ENCODE data around the gene GRB2. TPM values are rescaled to one million over a fixed set of nuclear protein-coding genes. Genes with fewer than 3 reads are reported as not detected.

GRB2 gene
- total and polyA plus RNA-seq, 5 donors from 2014 or later, result 131 to 152 (median 141) TPM

GRCh38 chr17:75410141-75410540 lies 4.7 kb upstream of the GRB2 start:
- H3K27me3 Mint-ChIP-seq, result peaks cover 22% of the 10 kb centered on the region
- no peaks in the 10 kb centered on the region for H3K9me3 Mint-ChIP-seq
- peak overlapping the region in 1 of 4 donors; percentile 71 for H3K4me3 Mint-ChIP-seq
- H3K27ac Mint-ChIP-seq, result peak overlapping the region in 1 of 3 donors; percentile 14
- H3K4me1 Mint-ChIP-seq, result peaks cover 10 to 30% (median 18%) of the 10 kb centered on the region in 4 donors
- Histone ChIP-seq H3K4me3 (ENCODE audit: low read depth, low read length) (no peak overlapping the region), H3K4me1 (ENCODE audit: control insufficient read depth, insufficient read depth, low read length, poor library complexity, severe bottlenecking) (peaks cover 15% of the 10 kb centered on the region), H3K9me3 (ENCODE audit: control insufficient read depth in 2 of 2, low read length in 2 of 2) (no peaks in the 10 kb centered on the region), H3K36me3 (ENCODE audit: control insufficient read depth, insufficient read depth, low read length) (no peaks in the 10 kb centered on the region), H3K27me3 (ENCODE audit: control insufficient read depth, insufficient read depth, low read length) (no peaks in the 10 kb centered on the region), H3K27ac (ENCODE audit: insufficient read depth, low read length, poor library complexity, severe bottlenecking) (no peak overlapping the region)
- ATAC-seq (ENCODE audit: low read depth in 2 of 2) (no peak), DNase-seq (no peak)
- H3K36me3 Mint-ChIP-seq, result no peaks in the 10 kb centered on the region

GRCh38 chr17:75407655-75408352 lies 2.3 kb upstream of the GRB2 start:
- H3K9me3 Mint-ChIP-seq, result no peaks in the 10 kb centered on the region
- H3K4me3 Mint-ChIP-seq, result peak overlapping the region in 2 of 4 donors; percentile 26 to 34
- peak overlapping the region in 2 of 3 donors; percentile 12 to 52 for H3K27ac Mint-ChIP-seq
- Histone ChIP-seq H3K36me3 (ENCODE audit: control insufficient read depth, insufficient read depth, low read length) (no peaks in the 10 kb centered on the region), H3K4me1 (ENCODE audit: control insufficient read depth, insufficient read depth, low read length, poor library complexity, severe bottlenecking) (peaks cover 35% of the 10 kb centered on the region), H3K27me3 (ENCODE audit: control insufficient read depth, insufficient read depth, low read length) (no peaks in the 10 kb centered on the region), H3K9me3 (ENCODE audit: control insufficient read depth in 2 of 2, low read length in 2 of 2) (no peaks in the 10 kb centered on the region), H3K27ac (ENCODE audit: insufficient read depth, low read length, poor library complexity, severe bottlenecking) (no peak overlapping the region), H3K4me3 (ENCODE audit: low read depth, low read length) (no peak overlapping the region)
- no peak for ATAC-seq (ENCODE audit: low read depth in 2 of 2)
- peaks cover 10% of the 10 kb centered on the region for H3K27me3 Mint-ChIP-seq
- no peak for DNase-seq
- peaks cover 13 to 44% (median 30%) of the 10 kb centered on the region in 4 donors for H3K4me1 Mint-ChIP-seq
- no peaks in the 10 kb centered on the region for H3K36me3 Mint-ChIP-seq

- no peaks in the 10 kb centered on the region for H3K9me3 Mint-ChIP-seq
- H3K36me3 ChIP-seq (ENCODE audit: control insufficient read depth, insufficient read depth, low read length), result no peaks in the 10 kb centered on the region
- peak overlapping the region in 2 of 3 donors; percentile 43 to 94 for H3K27ac Mint-ChIP-seq
- no peak for ATAC-seq (ENCODE audit: low read depth in 2 of 2)
- peaks cover 48% of the 10 kb centered on the region for H3K4me1 ChIP-seq (ENCODE audit: control insufficient read depth, insufficient read depth, low read length, poor library complexity, severe bottlenecking)
- H3K9me3 ChIP-seq (ENCODE audit: control insufficient read depth in 2 of 2, low read length in 2 of 2), result no peaks in the 10 kb centered on the region
- H3K27me3 Mint-ChIP-seq, result peaks cover 5% of the 10 kb centered on the region
- peak in 1 of 3 donors; percentile 37 for DNase-seq
- H3K27me3 ChIP-seq (ENCODE audit: control insufficient read depth, insufficient read depth, low read length), result no peaks in the 10 kb centered on the region
- peak overlapping the region; percentile 91 for H3K4me3 ChIP-seq (ENCODE audit: low read depth, low read length)
- peak overlapping the region; percentile 56 for H3K27ac ChIP-seq (ENCODE audit: insufficient read depth, low read length, poor library complexity, severe bottlenecking)
- no peaks in the 10 kb centered on the region for H3K36me3 Mint-ChIP-seq
- H3K4me3 Mint-ChIP-seq, result peak overlapping the region; percentile 93 to 99 (median 96)
- H3K4me1 Mint-ChIP-seq, result peaks cover 17 to 47% (median 33%) of the 10 kb centered on the region in 4 donors
Observed at GRCh38 chr17:75406222-75406615, 741 bp upstream of the GRB2 start.

GRCh38 chr17:75404731-75405364 lies 630 bp downstream of the GRB2 start:
- no peaks in the 10 kb centered on the region for H3K27me3 ChIP-seq (ENCODE audit: control insufficient read depth, insufficient read depth, low read length)
- H3K9me3 Mint-ChIP-seq, result no peaks in the 10 kb centered on the region
- H3K36me3 ChIP-seq (ENCODE audit: control insufficient read depth, insufficient read depth, low read length), result no peaks in the 10 kb centered on the region
- H3K27ac Mint-ChIP-seq, result peak overlapping the region; percentile 94 to 98 (median 96)
- DNase-seq (peak; percentile 42 to 64 (median 54)), ATAC-seq (ENCODE audit: low read depth in 2 of 2) (peak; percentile 11 to 20)
- H3K27me3 Mint-ChIP-seq, result no peaks in the 10 kb centered on the region
- peak overlapping the region; percentile 89 for H3K27ac ChIP-seq (ENCODE audit: insufficient read depth, low read length, poor library complexity, severe bottlenecking)
- H3K4me1 ChIP-seq (ENCODE audit: control insufficient read depth, insufficient read depth, low read length, poor library complexity, severe bottlenecking), result peaks cover 55% of the 10 kb centered on the region
- H3K9me3 ChIP-seq (ENCODE audit: control insufficient read depth in 2 of 2, low read length in 2 of 2), result no peaks in the 10 kb centered on the region
- H3K36me3 Mint-ChIP-seq, result no peaks in the 10 kb centered on the region
- H3K4me3 ChIP-seq (ENCODE audit: low read depth, low read length), result peak overlapping the region; percentile 98
- peaks cover 17 to 55% (median 34%) of the 10 kb centered on the region in 4 donors for H3K4me1 Mint-ChIP-seq
- H3K4me3 Mint-ChIP-seq, result peak overlapping the region; percentile 93 to 99 (median 96)

GRCh38 chr17:75404223-75404730 lies 1.2 kb downstream of the GRB2 start:
- peak; percentile 35 to 69 (median 51) for DNase-seq
- H3K4me1 Mint-ChIP-seq, result peaks cover 17 to 58% (median 34%) of the 10 kb centered on the region in 4 donors
- Histone ChIP-seq H3K36me3 (ENCODE audit: control insufficient read depth, insufficient read depth, low read length) (no peaks in the 10 kb centered on the region), H3K27ac (ENCODE audit: insufficient read depth, low read length, poor library complexity, severe bottlenecking) (peak overlapping the region; percentile 89), H3K4me3 (ENCODE audit: low read depth, low read length) (peak overlapping the region; percentile 98), H3K27me3 (ENCODE audit: control insufficient read depth, insufficient read depth, low read length) (no peaks in the 10 kb centered on the region), H3K4me1 (ENCODE audit: control insufficient read depth, insufficient read depth, low read length, poor library complexity, severe bottlenecking) (peaks cover 55% of the 10 kb centered on the region), H3K9me3 (ENCODE audit: control insufficient read depth in 2 of 2, low read length in 2 of 2) (no peaks in the 10 kb centered on the region)
- H3K36me3 Mint-ChIP-seq, result no peaks in the 10 kb centered on the region
- peak overlapping the region; percentile 94 to 98 (median 96) for H3K27ac Mint-ChIP-seq
- no peaks in the 10 kb centered on the region for H3K9me3 Mint-ChIP-seq
- peak overlapping the region; percentile 93 to 99 (median 96) for H3K4me3 Mint-ChIP-seq
- ATAC-seq (ENCODE audit: low read depth in 2 of 2), result no peak
- no peaks in the 10 kb centered on the region for H3K27me3 Mint-ChIP-seq

GRCh38 chr17:75403131-75403530 lies 2.3 kb downstream of the GRB2 start:
- Histone ChIP-seq H3K9me3 (ENCODE audit: control insufficient read depth in 2 of 2, low read length in 2 of 2) (no peaks in the 10 kb centered on the region), H3K36me3 (ENCODE audit: control insufficient read depth, insufficient read depth, low read length) (no peaks in the 10 kb centered on the region), H3K27ac (ENCODE audit: insufficient read depth, low read length, poor library complexity, severe bottlenecking) (peak overlapping the region; percentile 89), H3K4me3 (ENCODE audit: low read depth, low read length) (peak overlapping the region; percentile 98), H3K4me1 (ENCODE audit: control insufficient read depth, insufficient read depth, low read length, poor library complexity, severe bottlenecking) (peaks cover 59% of the 10 kb centered on the region), H3K27me3 (ENCODE audit: control insufficient read depth, insufficient read depth, low read length) (no peaks in the 10 kb centered on the region)
- no peaks in the 10 kb centered on the region for H3K27me3 Mint-ChIP-seq
- H3K9me3 Mint-ChIP-seq, result no peaks in the 10 kb centered on the region
- peaks cover 17 to 67% (median 37%) of the 10 kb centered on the region in 4 donors for H3K4me1 Mint-ChIP-seq
- H3K4me3 Mint-ChIP-seq, result peak overlapping the region; percentile 69 to 98 (median 94)
- DNase-seq (no peak), ATAC-seq (ENCODE audit: low read depth in 2 of 2) (no peak)
- H3K36me3 Mint-ChIP-seq, result no peaks in the 10 kb centered on the region
- H3K27ac Mint-ChIP-seq, result peak overlapping the region; percentile 28 to 39 (median 30)

- peak overlapping the region; percentile 34 to 93 (median 64) for H3K4me3 Mint-ChIP-seq
- H3K36me3 Mint-ChIP-seq, result no peaks in the 10 kb centered on the region
- Histone ChIP-seq H3K9me3 (ENCODE audit: control insufficient read depth in 2 of 2, low read length in 2 of 2) (no peaks in the 10 kb centered on the region), H3K27ac (ENCODE audit: insufficient read depth, low read length, poor library complexity, severe bottlenecking) (peak overlapping the region; percentile 89), H3K36me3 (ENCODE audit: control insufficient read depth, insufficient read depth, low read length) (no peaks in the 10 kb centered on the region), H3K4me3 (ENCODE audit: low read depth, low read length) (peak overlapping the region; percentile 58), H3K4me1 (ENCODE audit: control insufficient read depth, insufficient read depth, low read length, poor library complexity, severe bottlenecking) (peaks cover 60% of the 10 kb centered on the region), H3K27me3 (ENCODE audit: control insufficient read depth, insufficient read depth, low read length) (no peaks in the 10 kb centered on the region)
- H3K27me3 Mint-ChIP-seq, result no peaks in the 10 kb centered on the region
- peaks cover 23 to 75% (median 45%) of the 10 kb centered on the region in 4 donors for H3K4me1 Mint-ChIP-seq
- ATAC-seq (ENCODE audit: low read depth in 2 of 2) (no peak), DNase-seq (no peak)
- H3K9me3 Mint-ChIP-seq, result no peaks in the 10 kb centered on the region
- H3K27ac Mint-ChIP-seq, result peak overlapping the region in 2 of 3 donors; percentile 29 to 87
Observed at GRCh38 chr17:75402026-75402425, 3.5 kb downstream of the GRB2 start.

All from CD4-positive, CD25-positive, alpha-beta regulatory T cell (primary cell).